Measurements from ENCODE around the gene MEOX1. TPM values are rescaled to one million over a fixed set of nuclear protein-coding genes. Genes with fewer than 3 reads are reported as not detected.

MEOX1 gene
- total RNA-seq, 2 experiments from 2014 or later, result 0.54 to 1.3 TPM

DNA sequence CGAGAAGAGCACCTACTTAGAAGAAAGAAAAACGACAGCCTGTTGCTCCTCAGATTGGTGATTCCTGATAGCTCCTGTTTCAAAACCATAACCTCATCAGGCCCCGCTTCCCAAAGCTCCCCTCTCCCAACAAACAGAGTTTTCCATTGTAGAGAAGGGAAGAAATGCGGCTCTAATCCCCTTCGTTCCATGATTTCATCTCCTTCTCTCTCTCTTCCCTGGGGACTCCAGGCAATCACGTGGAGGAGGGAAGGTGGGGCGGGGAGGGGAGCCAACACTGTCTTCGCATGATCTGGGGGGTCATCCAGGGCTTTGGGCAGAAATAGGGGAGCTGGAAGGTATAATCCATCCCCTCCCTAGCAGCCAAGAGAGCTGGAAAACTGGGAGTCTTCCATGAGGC, 43.4 kb downstream of the MEOX1 start:
- peaks cover 19% of the 10 kb centered on the region for H3K27me3 Mint-ChIP-seq
- no peaks in the 10 kb centered on the region for H3K9me3 Mint-ChIP-seq (ENCODE audit: low read depth)
- CTCF ChIA-PET, result no interaction called here
- ATAC-seq (no peak), DNase-seq (no peak)
- H3K4me3 Mint-ChIP-seq, result no peak overlapping the region
- no peaks in the 10 kb centered on the region for H3K36me3 Mint-ChIP-seq
- H3K4me1 Mint-ChIP-seq, result no peaks in the 10 kb centered on the region
- no peak overlapping the region for H3K27ac Mint-ChIP-seq

DNA sequence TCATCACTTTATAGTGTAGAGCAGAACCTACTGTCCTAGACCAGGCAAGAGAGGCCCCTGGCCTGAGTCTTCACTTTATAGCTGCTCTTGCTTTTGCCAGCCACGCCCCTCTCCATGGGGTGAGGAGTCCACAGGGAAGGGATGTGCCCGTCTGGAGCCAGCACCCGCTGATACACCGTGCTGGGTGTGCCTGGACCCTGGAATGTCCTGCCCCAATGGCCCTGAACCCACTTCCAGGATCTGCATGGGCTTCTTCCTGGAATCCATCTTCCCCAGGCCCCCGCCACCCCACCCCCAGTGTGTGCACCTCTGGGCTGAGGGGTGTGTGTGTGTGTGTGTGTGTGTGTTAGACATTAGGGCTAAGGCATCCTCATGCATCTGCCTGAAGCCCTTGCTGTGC, 44.9 kb downstream of the MEOX1 start:
- CTCF ChIA-PET, result no interaction called here
- no peak overlapping the region for H3K27ac Mint-ChIP-seq

DNA sequence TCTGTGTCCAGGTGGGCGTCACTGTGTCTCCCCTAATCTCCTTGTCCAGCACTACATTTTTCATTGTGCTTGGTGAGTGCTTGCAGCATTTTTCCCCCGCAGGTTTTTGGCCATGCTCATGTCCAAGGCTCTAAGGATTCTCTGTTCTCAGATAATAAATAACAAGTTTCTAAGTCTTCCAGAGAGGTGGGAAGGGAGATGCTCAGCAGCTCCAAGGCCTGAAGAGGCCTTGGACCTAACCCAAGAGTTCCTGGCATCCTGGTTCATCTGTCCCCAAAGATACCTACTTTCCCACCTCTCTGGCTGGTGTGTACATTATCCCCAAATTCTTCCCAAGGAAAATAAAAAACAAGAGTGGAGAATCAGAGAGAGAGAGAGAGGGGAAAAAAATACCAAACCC, 45.3 kb downstream of the MEOX1 start:
- H3K36me3 Mint-ChIP-seq, result no peaks in the 10 kb centered on the region
- CTCF ChIA-PET, result no interaction called here

More for the DNA sequence above, 44.9 kb downstream of the MEOX1 start:
- DNase-seq, result no peak
- H3K4me3 Mint-ChIP-seq, result no peak overlapping the region
- H3K36me3 Mint-ChIP-seq, result no peaks in the 10 kb centered on the region
- H3K4me1 Mint-ChIP-seq, result no peaks in the 10 kb centered on the region
- H3K27me3 Mint-ChIP-seq, result peaks cover 19% of the 10 kb centered on the region
- H3K9me3 Mint-ChIP-seq (ENCODE audit: low read depth), result no peaks in the 10 kb centered on the region
- ATAC-seq, result no peak

DNA sequence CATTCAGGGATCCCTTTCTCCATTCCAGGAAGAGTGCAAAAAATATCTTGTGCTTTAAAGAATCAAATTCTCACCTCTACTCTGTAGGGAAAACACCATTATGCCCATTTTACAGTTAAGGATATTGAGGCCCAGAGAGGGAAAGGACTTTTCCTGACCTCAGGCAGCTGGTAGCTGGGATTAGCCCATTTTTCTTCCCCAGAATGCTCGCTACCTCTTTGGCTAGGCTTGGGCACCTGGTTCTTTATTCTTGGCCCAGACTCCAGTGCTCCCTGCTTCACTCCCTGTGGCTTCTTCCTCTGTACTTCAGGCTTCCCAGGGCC, 45.7 kb downstream of the MEOX1 start:
- CTCF ChIA-PET, result no interaction called here
- Mint-ChIP-seq H3K4me3 (no peak overlapping the region), H3K27ac (no peak overlapping the region), H3K4me1 (no peaks in the 10 kb centered on the region), H3K27me3 (peaks cover 18% of the 10 kb centered on the region), H3K36me3 (no peaks in the 10 kb centered on the region), H3K9me3 (ENCODE audit: low read depth) (no peaks in the 10 kb centered on the region)
- ATAC-seq (no peak), DNase-seq (no peak)

More for the DNA sequence above, 45.3 kb downstream of the MEOX1 start:
- Mint-ChIP-seq H3K27me3 (peaks cover 18% of the 10 kb centered on the region), H3K4me3 (no peak overlapping the region), H3K9me3 (ENCODE audit: low read depth) (no peaks in the 10 kb centered on the region), H3K4me1 (no peaks in the 10 kb centered on the region), H3K27ac (no peak overlapping the region)
- ATAC-seq, result no peak
- no peak for DNase-seq

- Mint-ChIP-seq H3K36me3 (no peaks in the 10 kb centered on the region), H3K4me1 (no peaks in the 10 kb centered on the region), H3K9me3 (ENCODE audit: low read depth) (no peaks in the 10 kb centered on the region), H3K4me3 (no peak overlapping the region), H3K27ac (no peak overlapping the region), H3K27me3 (peaks cover 15% of the 10 kb centered on the region)
- CTCF ChIA-PET, result no interaction called here
- ATAC-seq (no peak), DNase-seq (no peak)
These were observed 46.2 kb downstream of the MEOX1 start for GRCh38 chr17:43615330-43616028.

- Mint-ChIP-seq H3K4me1 (peaks cover 1% of the 10 kb centered on the region), H3K27ac (no peak overlapping the region), H3K4me3 (no peak overlapping the region), H3K36me3 (no peaks in the 10 kb centered on the region), H3K27me3 (peaks cover 15% of the 10 kb centered on the region), H3K9me3 (ENCODE audit: low read depth) (no peaks in the 10 kb centered on the region)
- DNase-seq (no peak), ATAC-seq (no peak)
- CTCF ChIA-PET, result no interaction called here
These were observed 47.2 kb downstream of the MEOX1 start for GRCh38 chr17:43614561-43614960.

GRCh38 chr17:43613917-43614316, 47.8 kb downstream of the MEOX1 start:
- Mint-ChIP-seq H3K9me3 (ENCODE audit: low read depth) (no peaks in the 10 kb centered on the region), H3K4me1 (peaks cover 4% of the 10 kb centered on the region), H3K27me3 (peaks cover 15% of the 10 kb centered on the region), H3K27ac (no peak overlapping the region), H3K36me3 (no peaks in the 10 kb centered on the region), H3K4me3 (no peak overlapping the region)
- DNase-seq, result no peak
- CTCF ChIA-PET, result no interaction called here
- ATAC-seq, result no peak

GRCh38 chr17:43612515-43612914, 49.2 kb downstream of the MEOX1 start:
- CTCF ChIA-PET, result no interaction called here
- Mint-ChIP-seq H3K27me3 (peaks cover 15% of the 10 kb centered on the region), H3K36me3 (no peaks in the 10 kb centered on the region), H3K4me1 (peaks cover 6% of the 10 kb centered on the region), H3K9me3 (ENCODE audit: low read depth) (no peaks in the 10 kb centered on the region), H3K4me3 (no peak overlapping the region), H3K27ac (no peak overlapping the region)
- DNase-seq (no peak), ATAC-seq (no peak)

DNA sequence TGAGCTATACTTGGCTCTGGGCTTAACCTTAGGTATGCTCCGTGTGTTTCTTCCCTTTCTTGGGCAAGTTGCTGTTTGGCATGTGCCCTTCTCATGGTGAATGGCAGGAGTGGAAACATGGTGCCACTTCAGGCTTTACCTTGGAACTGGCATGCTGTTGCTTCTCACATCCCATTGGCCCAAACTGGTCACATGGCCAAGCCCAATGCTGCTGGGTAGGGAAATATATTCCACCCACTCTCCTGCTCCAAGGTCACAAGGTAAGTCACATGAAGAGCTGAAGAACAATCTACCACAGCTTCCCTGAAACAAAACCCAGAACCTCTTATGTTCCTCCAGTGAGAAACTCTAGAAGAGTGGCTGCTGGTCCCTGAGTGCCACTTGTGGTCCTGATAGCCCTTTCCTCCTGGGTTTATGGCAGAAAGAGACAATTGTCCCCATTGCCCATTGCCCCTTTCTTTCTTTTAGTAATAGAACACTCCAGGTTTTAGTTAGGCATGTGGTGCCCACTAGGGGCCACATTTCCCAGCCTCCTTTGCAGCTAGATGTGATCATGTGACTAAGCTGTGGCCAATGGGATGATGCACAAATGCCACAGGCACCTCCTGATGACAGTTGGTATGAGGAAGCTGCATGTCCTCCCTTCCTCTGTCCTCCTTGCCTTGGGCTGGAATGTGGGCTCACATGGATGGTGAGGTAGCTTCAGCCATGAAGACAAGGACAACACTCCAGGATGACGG, 50.3 kb downstream of the MEOX1 start:
- no peak overlapping the region for H3K4me3 Mint-ChIP-seq
- ATAC-seq (no peak), DNase-seq (no peak)
- CTCF ChIA-PET, result interaction anchor here (0.8 kb wide), 1 partner anchor 62 kb away, joined by 4 read pairs; no protein-coding TSS in a partner anchor
- peaks cover 13% of the 10 kb centered on the region for H3K27me3 Mint-ChIP-seq
- peaks cover 6% of the 10 kb centered on the region for H3K4me1 Mint-ChIP-seq
- no peaks in the 10 kb centered on the region for H3K36me3 Mint-ChIP-seq
- H3K27ac Mint-ChIP-seq, result no peak overlapping the region
- no peaks in the 10 kb centered on the region for H3K9me3 Mint-ChIP-seq (ENCODE audit: low read depth)

DNA sequence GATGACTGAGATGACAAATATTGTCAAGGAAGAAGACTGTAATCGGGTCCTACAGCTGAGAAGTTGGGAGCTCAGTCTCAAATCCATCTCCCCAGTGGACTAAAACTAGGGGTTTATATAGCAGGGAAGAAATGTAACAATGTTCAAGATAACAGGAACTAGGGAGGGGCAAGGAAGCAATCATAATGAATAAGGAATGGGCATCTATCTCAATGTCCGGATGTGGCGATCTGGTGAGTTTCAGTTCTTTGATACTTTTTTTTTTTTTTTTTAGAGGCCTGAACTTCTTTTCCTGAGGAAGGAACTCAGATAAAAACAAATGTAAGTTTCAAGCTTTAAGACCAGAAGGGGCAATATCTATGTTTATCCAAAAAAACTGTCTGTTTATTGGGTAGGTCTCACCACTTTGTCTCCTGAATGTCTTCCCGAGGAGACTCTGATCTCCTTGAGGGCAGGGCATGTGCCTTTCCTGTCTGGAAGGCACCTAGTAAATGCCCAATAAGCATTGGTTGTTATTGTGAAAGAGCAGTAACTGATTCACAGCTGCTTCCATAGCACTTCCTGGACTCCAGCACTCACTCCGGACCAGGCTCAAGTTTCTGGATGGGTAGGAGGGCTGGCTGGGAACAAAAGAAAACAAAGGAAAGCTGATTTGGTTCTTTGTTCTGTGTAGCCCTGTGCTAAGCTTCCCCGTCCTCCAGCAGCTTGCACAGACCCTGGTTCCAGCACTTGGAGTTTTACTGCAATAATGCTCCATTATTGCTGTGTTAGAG, 51.9 kb downstream of the MEOX1 start:
- DNase-seq (no peak), ATAC-seq (no peak)
- CTCF ChIA-PET, result interaction anchor here (0.8 to 1.1 kb wide), 3 partner anchors 33 to 236 kb away, joined by 3 to 5 read pairs (median 3); no protein-coding TSS in a partner anchor
- H3K9me3 Mint-ChIP-seq (ENCODE audit: low read depth), result no peaks in the 10 kb centered on the region
- no peaks in the 10 kb centered on the region for H3K36me3 Mint-ChIP-seq
- H3K4me3 Mint-ChIP-seq, result no peak overlapping the region
- H3K4me1 Mint-ChIP-seq, result peaks cover 6% of the 10 kb centered on the region
- no peak overlapping the region for H3K27ac Mint-ChIP-seq
- H3K27me3 Mint-ChIP-seq, result peaks cover 14% of the 10 kb centered on the region

DNA sequence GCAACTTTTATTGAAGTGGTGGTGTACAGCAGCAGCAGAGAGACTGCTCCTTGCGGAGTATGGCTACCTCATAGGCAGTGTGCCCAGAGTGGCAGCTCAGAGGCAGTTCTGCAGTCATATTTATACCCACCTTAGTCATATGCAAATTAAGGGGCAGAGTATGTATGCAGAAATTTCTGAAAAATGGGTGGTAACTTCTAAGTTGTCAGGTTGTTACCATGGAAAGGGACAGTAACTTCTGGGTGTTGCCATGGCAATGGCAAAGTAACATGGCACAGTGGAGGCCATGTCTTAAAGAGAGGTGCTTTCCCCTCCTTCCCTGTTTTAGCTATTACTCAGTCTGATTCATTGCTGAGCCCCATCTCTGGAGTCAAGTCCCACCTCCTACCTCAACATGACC, 53.4 kb downstream of the MEOX1 start:
- CTCF ChIA-PET, result interaction anchor here (1.1 kb wide), 1 partner anchor 237 kb away, joined by 3 read pairs; no protein-coding TSS in a partner anchor
- H3K9me3 Mint-ChIP-seq (ENCODE audit: low read depth), result no peaks in the 10 kb centered on the region
- ATAC-seq (peak; percentile 61), DNase-seq (no peak)
- no peak overlapping the region for H3K27ac Mint-ChIP-seq
- peaks cover 18% of the 10 kb centered on the region for H3K27me3 Mint-ChIP-seq
- H3K4me1 Mint-ChIP-seq, result peaks cover 6% of the 10 kb centered on the region
- no peak overlapping the region for H3K4me3 Mint-ChIP-seq
- H3K36me3 Mint-ChIP-seq, result no peaks in the 10 kb centered on the region

DNA sequence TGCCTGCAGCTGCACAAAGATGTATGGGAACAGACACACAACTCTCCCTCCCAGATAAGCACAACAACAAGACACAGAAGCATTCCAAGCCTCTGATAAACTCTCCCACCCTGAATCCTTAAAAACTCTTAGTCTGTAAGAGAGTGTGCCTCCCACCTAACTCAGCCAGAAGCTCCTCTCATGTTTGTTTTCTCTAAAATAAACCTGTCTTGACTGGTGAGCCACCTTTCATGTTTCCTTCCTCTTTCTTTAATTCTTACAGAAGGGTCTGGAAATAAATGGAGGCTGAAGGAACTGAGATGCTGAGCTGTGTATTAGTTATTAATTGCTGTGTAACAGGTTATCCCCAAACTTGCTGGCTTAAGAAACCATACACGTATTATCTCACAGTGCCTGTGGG, 57.2 kb downstream of the MEOX1 start:
- CTCF ChIA-PET, result interaction anchor here (2.9 kb wide), 1 partner anchor 69 kb away, joined by 15 read pairs; no protein-coding TSS in a partner anchor
- H3K4me1 Mint-ChIP-seq, result peaks cover 5% of the 10 kb centered on the region
- H3K27me3 Mint-ChIP-seq, result peaks cover 23% of the 10 kb centered on the region
- DNase-seq (no peak), ATAC-seq (no peak)
- no peak overlapping the region for H3K4me3 Mint-ChIP-seq
- H3K36me3 Mint-ChIP-seq, result no peaks in the 10 kb centered on the region
- no peaks in the 10 kb centered on the region for H3K9me3 Mint-ChIP-seq (ENCODE audit: low read depth)
- no peak overlapping the region for H3K27ac Mint-ChIP-seq

DNA sequence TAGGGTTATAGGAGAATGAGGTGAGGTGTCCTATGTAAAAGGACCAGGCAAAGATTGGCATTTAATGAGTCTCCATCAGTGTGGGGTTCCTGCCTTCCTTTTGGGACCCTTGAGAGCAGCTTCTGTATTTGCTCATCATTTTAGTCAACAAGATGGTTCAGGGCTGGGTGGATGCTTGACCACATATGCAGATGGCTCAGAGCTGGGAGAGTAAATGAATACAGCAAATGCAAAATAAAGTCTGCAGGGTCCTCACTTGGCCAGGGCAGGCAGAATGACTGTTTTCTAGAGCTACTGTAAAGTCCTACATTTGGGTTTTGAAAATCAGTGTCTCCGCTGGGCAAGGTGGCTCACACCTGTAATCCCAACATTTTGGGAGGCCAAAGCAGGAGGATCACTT, 58.4 kb downstream of the MEOX1 start:
- CTCF ChIA-PET, result interaction anchor here (2.9 kb wide), 1 partner anchor 70 kb away, joined by 15 read pairs; no protein-coding TSS in a partner anchor
- H3K4me1 Mint-ChIP-seq, result no peaks in the 10 kb centered on the region

More for the DNA sequence above, 58.4 kb downstream of the MEOX1 start:
- Mint-ChIP-seq H3K27ac (no peak overlapping the region), H3K27me3 (peaks cover 23% of the 10 kb centered on the region), H3K9me3 (ENCODE audit: low read depth) (no peaks in the 10 kb centered on the region), H3K36me3 (no peaks in the 10 kb centered on the region), H3K4me3 (no peak overlapping the region)
- DNase-seq (no peak), ATAC-seq (no peak)
